Measurements from ENCODE around the gene RPS6KB1.
"Not testable (repeated sequence)": the region's sequence is repeated elsewhere in the genome, so short reads cannot be mapped to it uniquely, and the experiment has no call there.

RPS6KB1 gene

GRCh38 chr17:59947310-59947709 is 54.4 kb downstream of the RPS6KB1 start:
- not testable (repeated sequence) for DNase-seq

GRCh38 chr17:59950049-59950448 is 57.1 kb downstream of the RPS6KB1 start:
- no peak for DNase-seq

- DNase-seq, result no peak
These were observed 61.9 kb downstream of the RPS6KB1 start for GRCh38 chr17:59954856-59955255.

GRCh38 chr17:59959574-59959973 is 66.7 kb downstream of the RPS6KB1 start:
- DNase-seq, result not testable (repeated sequence)

- DNase-seq, result no peak
These were observed 69.9 kb downstream of the RPS6KB1 start for GRCh38 chr17:59962739-59963318.

- DNase-seq, result peak; percentile 51
These were observed 71.0 kb downstream of the RPS6KB1 start for GRCh38 chr17:59963738-59964481.

GRCh38 chr17:59964482-59965328 is 71.8 kb downstream of the RPS6KB1 start, which contains the start of gene RNFT1:
RNFT1 (minus strand) TSS chr17:59964740; CDS start chr17:59964663, 77 bp downstream.
- peak; percentile 90 for DNase-seq

- DNase-seq, result not testable (repeated sequence)
These were observed 78.8 kb downstream of the RPS6KB1 start for GRCh38 chr17:59971771-59972170.

GRCh38 chr17:59972778-59973177 is 79.9 kb downstream of the RPS6KB1 start:
- DNase-seq, result no peak

GRCh38 chr17:59973483-59973882 is 80.6 kb downstream of the RPS6KB1 start:
- not testable (repeated sequence) for DNase-seq

- DNase-seq, result not testable (repeated sequence)
These were observed 82.2 kb downstream of the RPS6KB1 start for GRCh38 chr17:59975166-59975565.

GRCh38 chr17:59996608-59997007 is 103.7 kb downstream of the RPS6KB1 start:
- DNase-seq, result not testable (repeated sequence)

All from CD4-positive, alpha-beta T cell treated with Interleukin-21 for 1 hour (primary cell).